Ascending aorta (tissue), 2 donors: Measurements from ENCODE around the gene EIF1B. TPM values are rescaled to one million over a fixed set of nuclear protein-coding genes. Genes with fewer than 3 reads are reported as not detected.
"Not testable (repeated sequence)": the region's sequence is repeated elsewhere in the genome, so short reads cannot be mapped to it uniquely, and the experiment has no call there.

Experiments
- DNase-seq, 2 donors: peaks; one replicate each; pipeline ENCODE4 v3.0.0-alpha.2; 2019; ENCODE audit warnings: low spot score in 2 of 2
- H3K27ac ChIP-seq, 2 donors: fragments of 200-600 bp; sonication (generic); one replicate each; pipeline ENCODE4 v1.5.1; 2016 to 2017; ENCODE audit warnings: mild to moderate bottlenecking in 1 of 2
- H3K27me3 ChIP-seq: fragments of 200-600 bp; sonication (generic); one replicate; pipeline ENCODE4 v1.5.1; 2017
- H3K36me3 ChIP-seq, 2 donors: fragments of 200-600 bp; sonication (generic); one replicate each; pipeline ENCODE4 v1.5.1; 2016
- H3K4me1 ChIP-seq, 2 donors: fragments of 200-600 bp; sonication (generic); one replicate each; pipeline ENCODE4 v1.5.1; 2016 to 2017; ENCODE audit warnings: mild to moderate bottlenecking in 1 of 2
- H3K4me3 ChIP-seq, 2 donors: fragments of 200-600 bp; sonication (generic); one replicate each; pipeline ENCODE4 v1.5.1; 2016 to 2017; ENCODE audit warnings: mild to moderate bottlenecking in 1 of 2
- H3K9me3 ChIP-seq, 2 donors: fragments of 200-600 bp; sonication (generic); one replicate each; pipeline ENCODE4 v1.5.1; 2016
- CTCF ChIP-seq, 3 experiments: fragments of 200-600 bp in 2 of 3; fragments of 450-650 bp in 1 of 3; sonication (generic) in 2 of 3; IDR thresholded peaks; one replicate each; pipeline ENCODE4 v1.5.1; 2016 to 2019; ENCODE audit warnings: antibody characterized with exemption in 3 of 3, mild to moderate bottlenecking in 1 of 3, moderate library complexity in 1 of 3
- intact Hi-C: fragments of 100-400 bp; cut with DNase I; formaldehyde crosslinking; loops from one replicate; pipeline ENCODE4 v1.15.1; 2023
- total RNA-seq: library from RNA; depleted of rRNA; stranded (reverse); fragments of >200 nt; gene quantifications from one replicate; pipeline ENCODE4 v1.1.0, GENCODE V29; 2016

Gene EIF1B
- total RNA-seq, 1 donor from 2014 or later: 21.7 TPM

GRCh38 chr3:40268802-40269524 lies 40.5 kb upstream of the EIF1B start:
- no peak overlapping the region for H3K27ac ChIP-seq
- H3K9me3 ChIP-seq: no peaks in the 10 kb centered on the region
- intact Hi-C loops: no loop called here
- H3K36me3 ChIP-seq: no peaks in the 10 kb centered on the region
- no peak overlapping the region for H3K4me3 ChIP-seq
- no peaks in the 10 kb centered on the region for H3K4me1 ChIP-seq
- no peaks in the 10 kb centered on the region for H3K27me3 ChIP-seq
- DNase-seq: no peak
- no peak for TF ChIP-seq CTCF (IDR thresholded peaks at IDR 0.05)

- peaks cover 0 to 7% of the 10 kb centered on the region in 2 donors for H3K9me3 ChIP-seq
- H3K36me3 ChIP-seq: no peaks in the 10 kb centered on the region
- intact Hi-C loops: no loop called here
- H3K27me3 ChIP-seq: no peaks in the 10 kb centered on the region
- no peak overlapping the region for H3K27ac ChIP-seq
- H3K4me1 ChIP-seq: no peaks in the 10 kb centered on the region
- H3K4me3 ChIP-seq: no peak overlapping the region
- no peak for DNase-seq
- no peak for TF ChIP-seq CTCF (IDR thresholded peaks at IDR 0.05)
Measured at GRCh38 chr3:40278791-40279190, 30.7 kb upstream of the EIF1B start.

- no peak for TF ChIP-seq CTCF (IDR thresholded peaks at IDR 0.05)
- H3K36me3 ChIP-seq: no peaks in the 10 kb centered on the region
- H3K27me3 ChIP-seq: no peaks in the 10 kb centered on the region
- no peaks in the 10 kb centered on the region for H3K4me1 ChIP-seq
- no peak for DNase-seq
- no peak overlapping the region for H3K27ac ChIP-seq
- H3K4me3 ChIP-seq: no peak overlapping the region
- intact Hi-C loops: no loop called here
- peaks cover 0 to 7% of the 10 kb centered on the region in 2 donors for H3K9me3 ChIP-seq
Measured at GRCh38 chr3:40281995-40282394, 27.5 kb upstream of the EIF1B start.

- H3K27me3 ChIP-seq, H3K4me1 ChIP-seq, intact Hi-C loops, H3K27ac ChIP-seq, H3K9me3 ChIP-seq, H3K36me3 ChIP-seq, DNase-seq, H3K4me3 ChIP-seq: not testable (repeated sequence)
Measured at GRCh38 chr3:40283057-40283456, 26.4 kb upstream of the EIF1B start.

- no peaks in the 10 kb centered on the region for H3K4me1 ChIP-seq
- peaks cover 0 to 7% of the 10 kb centered on the region in 2 donors for H3K9me3 ChIP-seq
- no peak for TF ChIP-seq CTCF (IDR thresholded peaks at IDR 0.05)
- no peaks in the 10 kb centered on the region for H3K27me3 ChIP-seq
- intact Hi-C loops: no loop called here
- no peak overlapping the region for H3K27ac ChIP-seq
- H3K4me3 ChIP-seq: no peak overlapping the region
- DNase-seq: no peak
- H3K36me3 ChIP-seq: no peaks in the 10 kb centered on the region
Measured at GRCh38 chr3:40287248-40287647, 22.3 kb upstream of the EIF1B start.

- H3K27me3 ChIP-seq: no peaks in the 10 kb centered on the region
- H3K36me3 ChIP-seq: no peaks in the 10 kb centered on the region
- no peak for DNase-seq
- H3K27ac ChIP-seq: no peak overlapping the region
- no peaks in the 10 kb centered on the region for H3K4me1 ChIP-seq
- no peak for TF ChIP-seq CTCF (IDR thresholded peaks at IDR 0.05)
- intact Hi-C loops: no loop called here
- H3K4me3 ChIP-seq: no peak overlapping the region
- no peaks in the 10 kb centered on the region for H3K9me3 ChIP-seq
Measured at GRCh38 chr3:40290396-40290795, 19.1 kb upstream of the EIF1B start.
